Lung (tissue), 12 donors: Measurements from ENCODE around the gene HS6ST3. TPM values are rescaled to one million over a fixed set of nuclear protein-coding genes. Genes with fewer than 3 reads are reported as not detected.

Experiments
- ATAC-seq: fragments of 200-7000 bp; cut with Tn5 transposase; one replicate; pipeline ENCODE4 v1.9.1; 2020; ENCODE audit warnings: moderate number of reproducible peaks; ENCODE audit not compliant: insufficient read depth, low FRiP score
- DNase-seq, 3 donors: peaks; one replicate each; pipeline ENCODE4 v3.0.0-alpha.2; 2013 to 2017
- H3K27ac ChIP-seq, 2 donors: one replicate each; pipeline ENCODE4 v1.5.1; 2013; ENCODE audit warnings: mild to moderate bottlenecking in 2 of 2, moderate library complexity in 2 of 2, control low read depth in 1 of 2, inconsistent platforms in 1 of 2, low read depth in 1 of 2, low read length in 1 of 2
- H3K27me3 ChIP-seq, 3 donors: one replicate each; pipeline ENCODE4 v1.5.1; 2013; ENCODE audit warnings: low read length in 2 of 3; ENCODE audit not compliant: control insufficient read depth in 3 of 3, insufficient read depth in 3 of 3
- H3K36me3 ChIP-seq, 4 donors: one replicate each; pipeline ENCODE4 v1.5.1; 2013; ENCODE audit warnings: low read length in 4 of 4, mild to moderate bottlenecking in 1 of 4, moderate library complexity in 1 of 4; ENCODE audit not compliant: control insufficient read depth in 4 of 4, insufficient read depth in 4 of 4
- H3K4me1 ChIP-seq, 5 donors: one replicate each; pipeline ENCODE4 v1.5.1; 2013; ENCODE audit warnings: low read length in 5 of 5, mild to moderate bottlenecking in 2 of 5, moderate library complexity in 1 of 5; ENCODE audit not compliant: control insufficient read depth in 5 of 5, insufficient read depth in 5 of 5
- H3K4me3 ChIP-seq: one replicate; pipeline ENCODE4 v1.5.1; 2013; ENCODE audit warnings: mild to moderate bottlenecking, control low read depth, moderate library complexity
- H3K9ac ChIP-seq, 2 donors: one replicate each; pipeline ENCODE4 v1.5.1; 2013; ENCODE audit warnings: low read length in 2 of 2, control low read depth in 1 of 2; ENCODE audit not compliant: insufficient read depth in 1 of 2
- H3K9me3 ChIP-seq, 4 donors: one replicate each; pipeline ENCODE4 v1.5.1; 2013; ENCODE audit warnings: low read length in 3 of 4, mild to moderate bottlenecking in 1 of 4, moderate library complexity in 1 of 4; ENCODE audit not compliant: control insufficient read depth in 4 of 4, insufficient read depth in 3 of 4
- CTCF ChIP-seq: IDR thresholded peaks from 2 replicates; pipeline ENCODE4 v1.5.1; 2012; ENCODE audit warnings: mild to moderate bottlenecking; ENCODE audit errors: control extremely low read depth, extremely low read depth
- WGBS, 2 donors: extraction: QIAGEN DNeasy Blood & Tissue Kit; methylation state at CpG; one replicate each; pipeline ENCODE4 v1.1.7; 2013; 5-methylcytosine and 5-hydroxymethylcytosine counted together
- polyA plus RNA-seq, 2 donors: library from polyadenylated mRNA; stranded (reverse); fragments of 200-250 nt; gene quantifications; one replicate each; pipeline ENCODE4 v1.2.1, GENCODE V29; 2013
- total RNA-seq, 2 donors: library from RNA; depleted of rRNA in 1 of 2; stranded (reverse); fragments of >200 nt in 1 of 2; gene quantifications; one replicate each; pipeline ENCODE4 v1.2.1, GENCODE V29; 2014 to 2021
- donor health status: control.
- donor health status: control.
- donor health status: Bipolar disorder and iron deficiency.
- donor health status: healthy.
- donor health status: DM: yes; HTN: yes; CAD: no.

Gene HS6ST3
- total and polyA plus RNA-seq, 4 donors: 0.01 to 0.17 (median 0.04) TPM

GRCh38 chr13:96646101-96646500 is 556.2 kb downstream of the HS6ST3 start:
- ATAC-seq (no peak), DNase-seq (no peak)
- Histone ChIP-seq H3K9ac (no peak overlapping the region), H3K4me1 (no peaks in the 10 kb centered on the region), H3K4me3 (no peak overlapping the region), H3K27me3 (no peaks in the 10 kb centered on the region), H3K36me3 (no peaks in the 10 kb centered on the region), H3K9me3 (peaks cover 0 to 10% (median 0%) of the 10 kb centered on the region in 4 donors), H3K27ac (no peak overlapping the region)
- WGBS, 2 donors: 90 to 92% methylated on average over 3 of the region's 3 CpGs
- no peak for TF ChIP-seq CTCF

GRCh38 chr13:96646515-96647211 is 556.8 kb downstream of the HS6ST3 start:
- H3K27ac ChIP-seq: no peak overlapping the region
- peaks cover 0 to 10% (median 0%) of the 10 kb centered on the region in 4 donors for H3K9me3 ChIP-seq
- H3K4me1 ChIP-seq: no peaks in the 10 kb centered on the region
- no peak for ATAC-seq
- no peak for DNase-seq
- no peak for TF ChIP-seq CTCF
- 84 to 95% methylated on average over 8 of the region's 8 CpGs for WGBS, 2 donors
- H3K4me3 ChIP-seq: no peak overlapping the region
- H3K36me3 ChIP-seq: no peaks in the 10 kb centered on the region
- H3K27me3 ChIP-seq: no peaks in the 10 kb centered on the region
- H3K9ac ChIP-seq: no peak overlapping the region

GRCh38 chr13:96650301-96650886 is 560.5 kb downstream of the HS6ST3 start:
- H3K27ac ChIP-seq: no peak overlapping the region
- no peak for ATAC-seq
- no peaks in the 10 kb centered on the region for H3K4me1 ChIP-seq
- DNase-seq: no peak
- TF ChIP-seq CTCF: no peak
- no peaks in the 10 kb centered on the region for H3K36me3 ChIP-seq
- no peaks in the 10 kb centered on the region for H3K27me3 ChIP-seq
- no peak overlapping the region for H3K9ac ChIP-seq
- H3K9me3 ChIP-seq: no peaks in the 10 kb centered on the region
- 60 to 66% methylated on average over 3 of the region's 3 CpGs for WGBS, 2 donors
- H3K4me3 ChIP-seq: no peak overlapping the region
